NCI-H82 treated with DMSO at 0.1 percent for 48 hours (cell line): ENCODE measurements around the gene KLHL3.

ENCODE experiments used
- DNase-seq: peaks from one replicate; lab custom pipeline; 2025; ENCODE audit not compliant: unreplicated experiment; lab: John Stamatoyannopoulos, UW

KLHL3 gene

DNA sequence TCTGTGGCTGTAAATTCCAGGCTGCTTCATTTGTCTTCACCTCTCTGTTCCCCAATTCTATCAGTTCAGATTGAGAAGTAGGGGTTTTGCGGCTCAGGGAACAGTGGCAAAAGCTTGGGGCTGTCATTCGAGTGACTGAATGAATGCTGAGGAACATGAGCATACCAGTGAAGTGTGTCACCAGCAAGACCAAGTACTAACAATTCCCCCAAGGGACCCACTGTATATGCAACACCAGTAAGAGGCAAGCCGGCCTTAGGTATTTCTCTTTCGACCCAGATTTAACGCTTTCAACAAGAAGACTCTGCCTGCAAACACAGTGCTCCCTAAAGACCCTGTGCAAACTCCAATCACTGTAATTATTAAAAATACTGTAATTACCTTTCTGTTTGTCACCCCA lies 25.8 kb downstream of the KLHL3 start:
- DNase-seq = no peak

DNA sequence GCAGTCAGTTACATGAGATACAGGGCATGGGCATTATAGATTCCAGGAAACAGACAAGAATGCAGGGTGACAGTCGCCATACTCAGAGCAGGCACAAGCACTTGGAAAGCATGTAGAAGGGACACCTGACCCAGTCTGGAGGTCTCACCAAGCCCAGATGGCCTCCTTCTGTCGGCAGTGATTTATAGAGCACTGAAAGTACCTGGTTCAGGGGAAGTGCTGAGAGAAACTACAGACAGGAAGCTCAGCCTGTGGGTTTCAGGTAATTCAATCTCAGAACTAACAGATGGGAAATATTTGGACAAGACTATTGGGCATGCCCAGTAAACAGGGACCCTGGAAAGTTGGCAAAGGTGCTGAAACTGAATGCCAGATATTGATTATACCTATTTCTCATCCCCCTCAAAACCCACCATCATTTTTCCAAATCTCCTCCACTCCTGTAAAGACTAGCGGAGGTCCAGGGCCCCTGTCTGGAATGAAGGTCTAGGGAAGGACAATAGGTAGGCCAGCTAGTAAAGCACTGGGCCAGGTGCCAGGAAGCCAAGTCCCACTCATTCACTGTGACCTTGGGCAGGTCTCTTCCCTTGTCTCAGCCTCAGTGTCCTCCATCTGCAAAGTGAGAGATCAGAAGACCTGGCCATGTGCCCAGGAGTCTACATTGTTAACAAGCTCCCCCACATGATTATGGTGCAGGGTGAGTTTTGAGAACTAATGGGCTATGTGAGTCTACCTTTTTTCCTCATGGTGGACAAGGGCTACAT lies 26.9 kb downstream of the KLHL3 start:
- no peak for DNase-seq

DNA sequence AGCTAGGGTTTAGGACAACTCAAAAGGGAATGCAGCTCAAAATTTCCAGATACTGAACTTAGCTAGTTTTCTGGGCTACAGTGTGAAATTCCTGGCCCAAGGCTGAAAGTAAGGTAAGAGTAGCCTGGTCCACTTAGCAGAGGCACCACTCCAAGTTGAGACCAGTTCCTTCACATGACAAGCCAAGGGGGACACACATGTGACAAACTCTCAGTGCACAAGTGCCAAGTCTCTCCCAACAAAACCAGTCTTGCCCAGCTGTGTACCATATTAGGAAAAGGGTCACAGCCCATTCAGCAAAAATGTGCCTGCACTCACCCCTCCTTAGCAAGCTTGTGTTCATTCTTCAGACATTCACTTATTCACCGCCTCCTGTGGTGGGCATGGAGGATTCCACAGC lies 27.8 kb downstream of the KLHL3 start:
- no peak for DNase-seq

DNA sequence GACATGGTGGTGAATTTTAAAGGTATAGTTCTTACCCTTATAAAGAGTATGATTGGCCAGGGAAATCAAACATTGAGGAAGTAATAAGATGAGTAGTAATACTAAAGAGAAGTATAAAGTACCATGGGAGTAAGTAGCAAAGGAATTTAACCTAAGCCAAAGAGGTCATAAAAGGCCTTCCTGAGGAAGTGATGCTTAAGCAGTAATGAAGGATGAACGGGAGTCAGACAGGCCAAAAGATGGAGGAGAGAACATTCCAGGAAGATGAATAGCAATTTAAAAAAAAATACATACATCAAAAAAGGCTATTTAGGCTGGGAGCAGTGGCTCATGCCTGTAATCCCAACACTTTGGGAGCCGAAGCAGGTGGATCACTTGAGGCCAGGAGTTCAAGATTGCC lies 29.0 kb downstream of the KLHL3 start:
- DNase-seq = no peak

DNA sequence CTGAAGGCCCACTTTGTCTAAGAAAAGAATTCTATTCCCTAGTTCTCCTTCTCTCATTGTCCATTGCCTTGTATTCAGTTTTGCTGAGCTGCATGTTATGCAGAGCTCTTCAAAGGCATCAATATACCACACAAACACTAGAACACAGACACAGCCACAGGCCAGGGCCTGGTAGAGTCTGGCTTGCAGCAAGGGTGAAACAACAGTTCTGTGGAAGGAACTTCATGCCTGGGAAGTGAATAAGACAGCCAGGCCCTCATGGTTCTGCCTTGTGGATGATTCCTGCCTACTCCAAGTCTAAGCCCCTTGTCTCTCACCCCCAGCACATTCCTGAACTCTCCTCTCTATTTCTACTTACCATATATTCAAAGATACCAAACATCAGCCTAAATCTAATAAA lies 30.8 kb downstream of the KLHL3 start:
- no peak for DNase-seq

DNA sequence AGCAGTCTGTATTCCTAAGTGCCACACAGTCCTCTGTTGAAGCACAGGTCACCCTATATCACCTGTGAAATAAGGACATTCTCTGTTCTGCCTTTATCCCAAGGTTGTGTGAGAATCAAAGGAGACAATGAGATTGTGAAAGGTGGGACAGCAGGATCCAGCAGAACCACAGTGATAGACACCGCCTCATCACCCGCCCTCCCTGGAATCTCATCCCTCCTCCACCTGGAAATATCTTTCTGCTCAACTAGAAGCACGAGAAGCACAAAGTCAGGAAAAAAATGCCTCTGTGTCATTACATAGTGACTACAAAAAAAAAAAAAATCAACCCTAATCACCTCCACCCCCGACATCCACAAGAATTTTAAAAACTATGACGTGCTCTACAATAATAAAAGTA lies 32.3 kb downstream of the KLHL3 start:
- DNase-seq = no peak

DNA sequence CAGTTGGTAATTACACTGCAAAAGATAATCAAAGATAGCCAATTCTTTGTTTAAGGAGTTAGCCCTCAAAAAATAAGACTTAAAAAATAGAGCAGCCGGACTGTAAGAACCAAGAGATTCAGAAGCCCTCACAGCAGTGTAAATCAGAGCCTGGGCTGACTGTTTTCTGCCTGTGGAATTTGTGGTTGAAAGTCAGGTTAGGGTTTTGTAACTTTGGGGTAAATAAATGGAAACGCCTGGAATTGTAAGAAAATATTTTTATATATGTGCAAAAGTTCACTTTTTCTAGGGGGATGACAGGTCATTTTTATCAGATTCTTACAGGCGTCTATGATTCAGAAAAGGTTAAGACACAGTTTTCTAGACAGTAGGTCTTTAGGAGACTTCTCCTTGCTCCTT lies 35.6 kb downstream of the KLHL3 start:
- no peak for DNase-seq

DNA sequence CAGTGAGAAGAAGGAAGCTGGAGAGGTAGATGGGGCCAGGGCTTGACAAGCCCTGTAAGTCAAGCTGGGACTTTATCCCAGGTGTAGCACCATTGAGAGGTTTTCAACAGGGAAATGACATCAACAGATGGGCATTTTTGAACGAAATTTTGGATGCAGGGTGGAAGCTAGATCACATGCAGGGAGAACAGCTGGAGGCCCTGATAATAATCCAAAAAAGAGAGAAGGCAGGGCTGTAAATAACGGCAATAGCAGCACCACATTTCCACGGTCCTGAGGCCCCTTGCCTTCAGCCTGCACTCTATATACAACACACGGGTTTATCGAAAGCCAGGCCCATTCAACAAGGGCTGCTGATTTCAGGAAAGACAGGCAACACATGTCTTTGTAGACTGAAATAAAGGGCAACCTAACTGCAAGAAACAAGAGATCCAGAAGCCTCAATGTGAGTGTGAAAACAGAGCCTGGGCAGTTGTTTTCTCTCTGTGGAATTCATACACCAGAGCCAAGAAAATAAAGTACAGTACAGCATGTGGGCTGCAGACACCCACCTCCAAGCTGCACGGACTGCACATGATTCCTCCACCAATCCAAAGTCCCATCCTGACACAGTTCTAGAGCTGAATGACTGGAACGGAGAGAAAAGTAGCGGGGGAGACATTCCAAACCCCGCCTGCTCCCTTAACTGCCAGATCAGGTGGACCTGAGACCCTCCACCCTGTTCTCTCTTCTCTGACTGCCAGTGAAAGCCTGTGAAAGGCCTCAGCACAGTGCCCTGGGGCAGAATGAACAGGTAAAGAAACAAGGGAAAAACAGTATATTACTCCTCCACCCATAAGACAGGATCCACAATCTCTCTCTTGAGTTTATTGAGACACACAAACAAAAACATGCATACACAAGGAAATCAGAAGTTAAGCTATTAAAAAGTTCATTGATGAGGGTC lies 36.3 kb downstream of the KLHL3 start:
- DNase-seq = no peak

DNA sequence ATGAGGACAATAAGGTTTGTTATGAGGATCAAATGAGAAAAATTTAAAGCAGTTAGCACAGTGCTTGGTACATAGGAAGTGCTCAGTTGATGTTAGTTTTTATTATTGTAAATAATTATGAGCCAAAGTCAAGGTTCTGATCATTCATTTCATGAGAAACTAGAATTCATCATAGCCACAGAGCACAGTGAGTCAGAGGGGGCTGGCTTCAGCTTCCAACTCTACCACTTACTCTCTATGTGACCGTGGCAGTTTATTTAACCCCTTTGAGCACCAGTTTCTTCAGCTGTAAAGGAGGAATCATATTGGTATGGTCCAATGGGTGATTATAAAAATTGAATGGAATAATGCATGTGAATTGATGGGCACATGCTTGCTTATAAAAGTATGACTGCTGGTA lies 39.4 kb downstream of the KLHL3 start:
- DNase-seq = no peak

DNA sequence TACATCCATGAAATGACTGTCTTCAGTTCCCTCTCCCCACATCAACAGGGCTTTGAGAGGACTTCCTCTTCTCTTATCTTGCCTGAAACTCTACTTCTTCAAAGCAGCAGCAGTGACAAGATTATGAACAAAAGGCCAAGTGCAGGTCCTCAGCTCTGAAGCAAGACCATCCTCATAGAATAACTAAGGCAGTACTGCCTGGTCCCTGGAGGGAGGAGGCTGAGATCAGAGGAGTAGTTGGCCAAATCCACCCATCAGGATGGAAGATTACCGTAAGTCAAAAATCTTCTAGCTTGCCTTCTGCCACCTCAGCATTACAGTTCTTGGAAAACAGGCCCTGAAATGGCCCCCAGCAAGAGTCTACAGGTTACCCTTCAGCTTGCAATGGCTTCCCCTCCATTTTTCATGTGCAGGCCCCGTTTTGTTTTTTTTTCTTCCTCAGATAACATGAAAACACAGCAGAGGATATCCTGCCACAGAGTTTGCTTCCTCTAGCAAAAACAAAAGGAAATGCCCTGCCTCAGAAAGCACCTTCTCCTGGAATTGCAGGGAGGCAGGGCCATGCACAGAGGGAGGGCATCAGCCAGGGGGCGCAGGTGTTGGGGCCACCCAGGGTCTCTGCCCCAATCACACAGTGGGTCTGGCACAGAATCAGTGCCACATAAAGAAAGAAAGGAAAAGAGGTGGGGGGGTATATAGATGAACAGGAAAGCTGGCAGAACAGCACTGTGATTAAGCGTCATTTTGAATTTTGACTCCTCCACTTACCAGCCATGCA lies 40.0 kb downstream of the KLHL3 start:
- no peak for DNase-seq

DNA sequence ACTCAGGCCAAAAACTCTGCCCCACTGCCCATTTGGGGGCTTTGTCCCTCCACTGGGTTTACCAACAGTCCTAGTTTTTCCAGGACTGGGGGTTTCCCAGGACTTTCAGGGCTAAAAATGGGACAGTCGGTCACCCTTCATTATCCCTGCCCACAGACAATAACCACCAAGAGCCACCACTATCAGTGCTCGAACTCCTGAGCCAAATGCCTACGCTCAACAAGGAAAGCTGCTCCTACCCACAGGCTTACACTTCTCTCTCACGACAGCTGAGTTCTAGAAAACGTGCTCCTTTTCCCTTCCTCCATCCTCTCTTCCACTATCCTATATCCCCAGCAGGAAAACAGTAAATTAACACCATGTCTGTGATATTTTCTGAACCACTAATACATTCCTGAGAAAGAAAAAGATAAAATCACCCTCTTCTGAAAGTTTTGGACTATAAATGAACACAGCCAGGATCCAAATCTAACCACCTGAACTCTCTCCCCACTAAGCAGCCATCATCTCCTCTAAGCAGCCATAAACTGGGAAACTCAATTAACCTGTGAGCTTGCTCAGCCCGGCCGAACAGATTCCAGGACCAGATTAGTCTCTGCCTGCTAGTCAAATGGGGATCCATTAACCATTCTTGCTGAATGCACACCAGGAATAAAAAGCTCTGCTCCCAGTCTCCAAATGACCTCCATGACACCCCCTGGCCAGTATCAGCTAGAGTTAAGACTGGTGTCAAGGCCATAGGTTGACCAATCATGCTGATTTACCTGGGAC lies 41.8 kb downstream of the KLHL3 start:
- DNase-seq = peak; percentile 9

DNA sequence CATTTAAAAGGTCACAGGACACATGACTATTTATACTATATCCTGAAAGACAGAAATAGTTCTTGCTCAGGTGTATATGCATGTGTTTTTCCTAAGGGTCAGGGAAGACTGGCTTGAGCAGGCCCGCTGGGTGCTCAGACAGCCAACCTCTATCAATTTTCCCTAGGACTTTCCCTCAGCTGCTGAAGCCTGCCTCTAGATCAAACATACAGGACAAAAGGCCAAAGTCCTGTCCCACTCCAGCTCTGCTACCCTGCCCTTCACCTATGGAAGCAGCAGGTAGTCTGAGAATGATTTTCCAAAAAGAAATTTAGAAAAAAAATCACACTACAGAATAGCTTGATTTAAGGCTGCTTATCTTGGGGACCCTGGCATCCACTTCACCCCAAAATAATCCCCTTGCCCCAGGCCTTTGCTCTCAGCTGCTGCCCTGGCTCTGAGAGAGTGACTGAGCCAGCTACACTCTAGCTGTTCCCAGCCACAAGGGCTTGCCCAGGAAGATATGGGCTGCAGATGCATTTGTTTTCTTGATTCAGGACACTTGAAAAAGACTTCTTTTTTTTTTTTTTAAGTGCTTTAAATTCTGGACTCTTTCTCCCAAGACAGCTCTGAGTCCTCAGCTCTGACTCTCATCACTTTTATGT lies 42.5 kb downstream of the KLHL3 start:
- DNase-seq = no peak

DNA sequence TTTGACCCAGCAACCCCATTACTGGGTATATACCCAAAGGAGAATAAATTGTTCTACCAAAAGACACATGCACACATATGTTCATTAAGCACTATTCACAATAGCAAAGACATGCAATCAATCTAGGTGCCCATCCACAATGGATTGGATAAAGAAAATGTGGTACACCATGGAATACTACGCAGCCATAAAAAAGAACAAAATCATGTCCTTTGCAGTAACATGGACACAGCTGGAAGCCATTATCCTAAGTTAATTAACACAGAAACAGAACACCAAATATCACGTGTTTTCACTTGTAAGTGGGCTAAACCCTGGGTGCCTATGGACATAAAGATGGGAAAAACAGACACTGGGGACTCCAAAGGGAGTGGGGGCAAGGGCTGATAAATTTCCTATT lies 46.6 kb downstream of the KLHL3 start:
- DNase-seq = no peak

DNA sequence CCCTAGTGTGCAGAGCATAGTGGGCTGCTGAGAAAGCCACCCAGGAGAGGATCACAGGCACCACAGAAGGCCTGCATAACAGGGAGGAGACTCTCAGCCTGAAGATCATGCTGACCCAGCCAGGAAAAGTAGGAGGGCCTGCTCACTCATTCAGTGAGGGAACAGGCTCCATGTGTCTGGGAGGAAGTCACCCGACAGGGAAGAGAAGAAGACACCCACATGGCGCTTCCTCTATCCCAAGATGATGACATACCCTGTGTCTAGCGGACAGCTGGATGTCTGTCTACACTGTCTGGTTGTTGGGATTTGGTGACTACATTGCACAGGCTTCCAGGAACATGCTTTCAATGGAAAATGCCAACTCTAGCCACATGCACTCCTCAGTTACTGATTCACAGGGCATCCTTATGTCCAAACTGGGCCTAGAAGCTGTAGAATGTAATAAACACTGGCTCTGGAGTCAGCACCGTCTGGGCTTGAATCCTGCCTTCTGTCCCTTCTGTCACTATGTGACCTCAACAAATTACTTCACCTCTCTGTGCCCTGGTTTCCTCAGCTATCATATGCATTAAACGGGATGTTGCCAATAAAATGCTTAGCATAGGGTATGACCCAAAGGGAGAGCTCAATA lies 47.6 kb downstream of the KLHL3 start:
- DNase-seq = peak; percentile 5

DNA sequence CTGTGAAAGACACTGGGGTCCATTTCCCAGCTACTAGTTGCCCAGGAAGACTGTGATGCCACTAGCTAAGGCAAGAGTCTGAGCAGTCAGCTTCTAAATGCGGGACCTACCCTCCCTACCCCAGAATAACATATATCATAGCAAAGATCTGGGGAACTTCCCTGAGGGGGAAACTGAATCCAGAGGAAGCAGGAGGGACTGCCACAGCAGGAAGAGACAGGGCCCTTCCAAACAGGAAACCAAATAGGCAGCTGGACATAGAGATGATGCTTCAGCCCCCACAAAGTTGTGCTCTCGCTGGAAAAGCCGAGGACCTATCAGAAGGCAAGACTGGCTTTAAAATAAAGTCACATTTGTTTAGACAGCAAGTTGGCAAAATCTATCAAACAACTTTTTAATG lies 51.1 kb downstream of the KLHL3 start:
- no peak for DNase-seq

DNA sequence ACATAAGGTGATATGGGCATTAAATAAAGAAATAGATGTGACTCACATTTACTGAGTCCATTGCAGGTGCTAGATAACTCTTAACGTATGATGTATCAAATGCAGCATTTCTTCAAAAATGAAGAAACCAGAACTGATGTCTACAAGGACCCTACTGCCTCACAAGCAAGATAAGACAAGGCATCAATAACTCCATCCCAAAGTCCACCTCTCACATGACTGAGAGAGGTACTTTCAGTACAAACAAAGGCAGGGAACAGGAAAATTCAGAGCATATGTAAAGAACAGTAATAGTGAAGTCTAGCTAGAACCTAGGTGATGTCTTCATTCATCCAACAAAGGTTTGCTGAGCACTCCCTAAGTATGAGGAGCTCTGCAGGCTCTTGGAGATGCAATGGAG lies 54.7 kb downstream of the KLHL3 start:
- no peak for DNase-seq

DNA sequence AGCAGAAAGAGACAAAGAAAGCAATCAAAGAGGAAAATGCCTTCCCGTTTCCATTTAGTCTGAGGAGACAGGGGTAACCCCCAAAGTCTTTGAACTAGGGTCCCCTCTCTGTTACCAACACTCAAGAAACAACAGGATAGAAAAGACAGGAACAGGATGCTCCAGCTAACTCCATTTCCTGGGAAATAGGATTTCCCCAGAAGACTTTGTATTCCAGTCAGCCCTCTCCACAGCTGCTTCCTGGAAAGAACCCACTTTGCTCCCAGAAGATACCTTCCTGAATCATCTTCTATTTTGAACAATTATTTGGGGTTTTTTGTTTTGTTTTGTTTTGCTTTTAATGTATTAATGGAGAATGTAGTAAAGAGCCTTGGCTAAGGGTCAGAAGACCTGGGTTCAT lies 56.0 kb downstream of the KLHL3 start:
- DNase-seq = no peak

DNA sequence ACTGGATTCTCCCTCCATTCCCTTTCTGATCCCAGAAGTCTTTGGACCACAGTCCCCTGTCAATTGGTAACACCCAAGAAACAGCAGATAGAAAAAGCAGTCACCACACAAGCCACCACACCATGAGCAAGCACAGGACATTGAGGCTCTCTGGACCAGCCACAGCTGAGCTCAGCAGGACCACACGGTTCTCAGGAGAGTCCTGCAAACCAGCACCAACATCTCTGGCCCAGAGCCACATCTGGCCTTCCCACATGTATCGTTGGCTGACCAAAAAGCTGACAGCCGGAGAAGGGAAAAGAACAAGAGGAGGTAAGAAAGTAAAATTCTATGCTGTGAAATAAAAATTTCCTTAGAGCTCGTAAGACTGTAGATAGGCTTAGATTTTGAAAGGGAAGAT lies 56.7 kb downstream of the KLHL3 start:
- no peak for DNase-seq

DNA sequence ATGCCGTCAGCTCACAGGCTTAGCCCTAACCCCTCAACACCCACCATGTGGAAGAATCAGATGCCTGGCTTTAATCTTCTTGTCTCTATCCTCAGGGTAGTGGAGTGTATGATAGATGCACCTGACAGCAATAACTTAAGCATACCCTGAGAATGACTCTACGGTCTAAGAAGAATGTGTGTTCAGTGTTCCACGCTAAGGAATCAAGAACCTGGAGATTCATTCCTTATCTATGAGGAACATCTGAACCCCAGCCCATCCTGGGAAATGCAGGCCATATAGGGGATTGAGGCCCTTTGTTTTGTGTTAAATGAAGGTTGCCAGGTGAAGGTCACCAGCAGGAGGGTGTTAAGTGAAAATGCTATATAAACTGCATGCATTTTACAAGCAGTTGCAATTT lies 63.0 kb downstream of the KLHL3 start:
- no peak for DNase-seq

DNA sequence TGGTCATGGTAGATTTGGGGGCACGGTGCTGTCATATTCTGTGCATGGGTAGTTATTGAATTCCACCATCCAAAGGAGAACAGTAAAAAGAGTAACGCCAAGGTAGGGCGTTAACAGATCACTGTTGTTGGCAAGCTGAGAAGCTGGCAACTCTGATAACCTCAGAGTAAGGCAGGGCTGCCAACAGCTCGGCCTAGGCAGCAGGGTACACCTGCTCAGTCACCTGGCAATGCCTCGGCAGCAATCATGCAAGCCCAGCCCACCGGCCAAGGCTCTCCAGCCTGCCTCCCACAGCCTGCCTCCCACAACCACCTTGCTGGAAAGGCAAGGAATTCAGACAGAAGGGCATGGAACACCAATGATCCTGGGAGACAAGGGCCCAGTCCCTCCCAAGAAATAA lies 63.9 kb downstream of the KLHL3 start:
- DNase-seq = no peak
